Cerebellar cortex (tissue), 1 donor: Measurements from ENCODE around the gene ACAT1.
"Not testable (repeated sequence)": the region's sequence is repeated elsewhere in the genome, so short reads cannot be mapped to it uniquely, and the experiment has no call there.

ENCODE experiments used
- DNase-seq: peaks from one replicate; pipeline ENCODE4 v3.0.0-alpha.2; 2015; ENCODE audit warnings: low spot score

The ACAT1 gene

DNA sequence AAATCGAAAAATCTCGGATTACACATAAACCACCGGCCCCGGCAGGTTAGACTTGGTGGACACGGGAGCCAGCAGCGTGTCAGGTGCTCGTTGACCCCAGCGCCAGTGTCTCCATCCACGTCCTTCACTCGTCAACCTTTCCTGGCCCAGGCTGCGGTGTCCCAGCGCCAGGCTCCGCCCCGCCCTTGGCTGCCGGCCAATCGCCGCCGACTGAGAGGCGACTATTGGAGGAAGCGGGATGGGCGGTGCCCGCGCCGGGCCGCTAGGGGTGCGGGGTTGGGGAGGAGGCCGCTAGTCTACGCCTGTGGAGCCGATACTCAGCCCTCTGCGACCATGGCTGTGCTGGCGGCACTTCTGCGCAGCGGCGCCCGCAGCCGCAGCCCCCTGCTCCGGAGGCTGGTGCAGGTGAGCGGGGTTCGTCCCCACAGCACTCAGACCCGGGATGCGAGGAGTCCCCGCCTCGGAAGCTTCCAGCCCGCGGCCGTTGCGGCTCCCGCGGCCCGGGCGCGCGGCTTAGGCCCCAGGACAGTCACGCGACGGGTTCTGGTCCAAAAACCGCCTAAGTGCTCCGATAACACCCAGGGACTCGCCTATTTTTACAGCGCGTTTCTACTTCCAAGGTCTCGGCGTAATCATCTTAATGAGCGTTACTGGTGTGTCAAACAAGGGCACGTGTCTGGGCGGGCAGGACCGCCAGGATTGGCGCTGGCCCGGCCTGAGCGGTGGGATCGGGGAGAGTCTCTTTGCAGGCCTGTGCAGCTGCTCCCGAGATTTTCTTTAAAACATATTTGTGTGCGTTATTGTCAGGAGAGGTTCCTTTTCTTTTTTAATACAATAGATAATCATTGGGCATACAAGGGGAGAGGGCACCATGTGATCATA lies at the start of gene ACAT1:
TSS of gene ACAT1 (plus strand) at position 294 of the 882 bp plus-strand sequence. CDS start at position 334, 40 bp downstream.
- DNase-seq = peak; percentile 92

DNA sequence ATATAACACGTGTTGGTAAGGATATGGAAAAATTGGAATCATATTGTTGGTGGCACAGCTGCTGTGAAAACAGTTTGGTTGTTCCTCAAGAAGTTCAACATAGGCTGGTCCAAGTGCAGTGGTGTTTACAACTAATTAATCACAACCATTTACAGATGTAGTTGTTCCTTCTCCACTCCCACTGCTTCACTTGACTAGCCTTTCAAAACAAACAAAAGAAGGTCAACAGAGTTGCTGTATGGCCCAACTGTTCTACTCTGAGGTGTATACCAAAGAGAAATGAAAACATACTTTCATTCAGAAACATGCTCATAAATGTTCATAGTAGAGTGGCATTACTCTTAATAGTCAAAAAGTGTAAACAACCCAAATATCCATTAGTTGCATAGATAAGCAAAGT lies 36.6 kb upstream of the ACAT1 start:
- no peak for DNase-seq

DNA sequence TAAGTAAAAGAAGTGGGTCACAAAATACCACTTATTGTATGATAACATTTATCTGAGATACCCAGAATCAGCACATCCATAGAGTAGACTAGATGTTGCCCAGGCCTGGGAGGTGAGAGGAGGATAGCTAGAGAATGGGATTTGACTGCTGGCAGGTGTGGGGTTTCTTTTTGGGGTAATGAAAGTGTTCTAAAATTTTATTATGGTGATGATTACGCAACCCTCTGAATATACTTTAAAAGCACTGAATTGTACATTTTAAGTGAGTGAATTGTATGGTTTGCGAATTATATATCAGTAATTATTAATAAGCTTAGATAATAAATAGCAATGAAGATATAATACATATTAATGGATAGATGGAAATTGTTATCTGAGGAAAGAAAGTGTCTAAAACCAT lies 35.7 kb upstream of the ACAT1 start:
- DNase-seq = no peak

DNA sequence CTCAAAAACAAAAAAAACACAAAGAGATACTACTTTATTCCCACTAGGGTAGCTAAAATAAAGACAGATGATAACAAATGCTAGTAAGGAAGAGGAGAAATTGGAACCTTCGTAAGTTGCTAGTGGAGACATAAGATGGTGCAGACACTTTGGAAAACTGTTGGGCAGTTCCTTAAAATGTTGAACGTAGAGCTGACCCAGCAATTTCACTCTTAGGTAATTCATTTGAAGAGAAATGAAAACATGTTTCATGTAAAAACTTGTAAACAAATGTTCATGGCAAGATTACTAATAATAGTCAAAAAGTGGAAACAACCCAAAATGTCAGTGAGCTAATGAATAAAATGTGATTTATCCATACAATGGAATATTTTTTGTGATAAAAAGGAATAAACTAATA lies 29.2 kb upstream of the ACAT1 start:
- DNase-seq = no peak

DNA sequence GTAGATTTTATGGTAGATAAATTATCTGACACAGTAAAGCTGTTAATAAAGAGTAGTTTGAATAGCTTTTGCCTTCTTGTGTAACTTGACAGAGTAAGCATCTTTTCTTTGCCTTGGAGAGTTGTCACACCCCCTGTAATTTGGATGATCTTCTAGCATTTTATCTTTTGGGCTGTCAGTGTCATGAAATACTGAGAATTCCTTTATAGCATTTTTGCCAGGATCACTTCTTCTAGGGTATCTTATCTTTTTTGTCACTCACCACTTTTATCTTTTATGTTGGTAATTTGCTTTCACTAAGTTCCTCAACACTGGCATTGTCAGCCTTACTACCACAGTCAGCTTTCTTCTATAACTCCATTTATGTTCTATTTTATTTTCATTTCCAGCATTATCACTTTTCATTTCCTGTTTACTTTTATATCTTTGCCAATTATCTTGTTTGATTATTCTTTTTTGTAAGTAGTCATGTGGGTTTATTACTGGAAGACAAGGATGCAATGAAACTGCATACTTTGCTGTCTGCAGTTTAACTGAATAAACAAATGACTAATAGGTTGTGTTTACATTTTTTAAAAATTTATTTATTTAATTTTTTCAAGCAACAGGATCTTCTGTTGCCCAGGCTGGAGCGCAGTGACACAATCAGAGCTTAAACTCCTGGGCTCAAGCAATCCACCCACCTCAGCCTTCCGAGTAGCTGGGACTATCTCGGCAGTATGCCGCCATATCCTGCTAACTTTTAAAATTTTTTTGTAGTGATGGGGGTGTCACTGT lies 28.1 kb upstream of the ACAT1 start:
- DNase-seq = no peak

DNA sequence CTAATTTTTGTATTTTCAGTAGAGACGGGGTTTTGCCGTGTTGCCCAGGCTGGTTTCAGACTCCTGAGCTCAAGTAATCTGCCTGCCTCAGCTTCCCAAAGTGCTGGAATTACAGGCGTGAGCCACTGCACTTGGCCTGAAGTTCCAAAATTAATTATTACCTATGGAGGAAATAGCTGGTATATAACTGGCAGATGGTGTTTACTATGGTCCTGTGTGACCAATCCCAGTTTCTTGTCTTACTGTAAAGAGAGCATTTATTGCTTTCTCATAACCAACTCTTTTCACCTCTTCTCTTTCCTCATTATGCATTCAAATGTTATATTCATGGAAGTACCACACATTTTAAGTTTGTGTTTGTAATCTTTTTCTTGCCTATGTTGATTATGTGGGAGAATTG lies 24.2 kb upstream of the ACAT1 start:
- no peak for DNase-seq

DNA sequence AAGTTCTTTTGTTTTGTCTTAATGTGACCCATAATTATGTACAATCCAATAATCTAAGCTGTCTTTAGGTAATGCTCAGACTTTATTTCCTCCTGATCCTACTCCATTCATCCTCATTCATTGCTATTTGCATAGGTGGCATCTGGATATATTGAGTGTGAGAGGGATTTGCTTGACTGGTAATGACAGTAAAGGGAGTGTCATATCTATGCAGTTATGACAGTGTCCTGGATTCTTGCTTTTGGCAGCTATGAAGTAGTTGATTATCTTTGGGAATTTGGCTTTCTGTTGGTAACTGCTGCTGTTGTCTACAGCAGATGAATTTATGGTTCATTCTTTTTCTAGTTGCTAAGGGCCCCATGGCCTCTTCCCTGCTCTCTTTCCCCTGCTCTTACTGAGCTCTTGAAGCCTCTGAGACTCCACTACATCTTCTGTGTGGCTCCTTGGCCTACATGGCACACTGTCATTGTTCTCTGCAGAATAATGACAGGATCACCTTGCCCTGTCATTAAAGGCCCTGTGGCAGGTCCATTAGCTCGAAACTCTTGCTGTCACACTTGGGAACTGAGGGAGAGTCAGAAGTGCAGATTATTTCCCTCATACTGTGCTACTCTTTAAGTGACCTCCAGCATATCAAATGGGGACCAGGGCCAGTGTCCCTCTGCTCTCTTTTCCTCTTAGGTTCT lies 20.1 kb upstream of the ACAT1 start:
- DNase-seq = no peak

DNA sequence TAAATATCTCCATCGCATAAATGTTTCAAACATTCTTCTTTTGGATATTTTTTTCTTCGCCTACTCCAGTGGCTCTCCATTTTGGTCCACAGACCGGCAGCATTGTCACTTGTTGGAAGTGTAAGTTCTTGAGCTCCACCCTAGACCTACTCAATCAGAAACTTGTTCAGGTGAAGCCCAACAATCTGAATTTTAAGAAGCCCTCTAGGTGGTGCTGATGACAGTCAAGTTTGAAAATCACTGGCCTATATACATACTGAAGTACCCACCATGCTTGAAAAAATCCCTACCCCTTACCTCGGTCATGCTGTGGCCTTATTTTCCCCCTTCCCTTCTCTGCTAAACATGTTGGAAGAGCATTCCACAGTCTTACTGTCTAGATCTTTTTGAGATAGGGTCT lies 10.2 kb upstream of the ACAT1 start:
- no peak for DNase-seq

DNA sequence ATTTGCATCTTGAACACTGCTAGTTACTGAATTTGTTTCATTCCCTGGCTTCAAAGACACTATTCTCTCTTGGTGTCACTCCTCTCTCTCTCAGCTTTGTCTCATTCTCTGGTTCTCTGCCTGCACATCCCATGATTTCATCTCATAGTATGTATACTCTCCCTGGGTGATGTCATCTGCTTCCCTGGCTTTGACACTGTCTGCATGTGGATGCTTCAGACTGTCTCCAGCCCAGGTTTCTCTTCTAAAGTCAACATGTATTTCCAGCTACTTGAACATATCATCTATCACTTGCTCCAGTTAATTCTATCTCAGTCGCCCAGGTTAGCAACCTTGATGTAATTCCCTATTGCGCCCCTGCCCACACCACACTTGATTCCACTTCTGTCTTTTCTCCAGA lies 9.3 kb upstream of the ACAT1 start:
- DNase-seq = no peak

DNA sequence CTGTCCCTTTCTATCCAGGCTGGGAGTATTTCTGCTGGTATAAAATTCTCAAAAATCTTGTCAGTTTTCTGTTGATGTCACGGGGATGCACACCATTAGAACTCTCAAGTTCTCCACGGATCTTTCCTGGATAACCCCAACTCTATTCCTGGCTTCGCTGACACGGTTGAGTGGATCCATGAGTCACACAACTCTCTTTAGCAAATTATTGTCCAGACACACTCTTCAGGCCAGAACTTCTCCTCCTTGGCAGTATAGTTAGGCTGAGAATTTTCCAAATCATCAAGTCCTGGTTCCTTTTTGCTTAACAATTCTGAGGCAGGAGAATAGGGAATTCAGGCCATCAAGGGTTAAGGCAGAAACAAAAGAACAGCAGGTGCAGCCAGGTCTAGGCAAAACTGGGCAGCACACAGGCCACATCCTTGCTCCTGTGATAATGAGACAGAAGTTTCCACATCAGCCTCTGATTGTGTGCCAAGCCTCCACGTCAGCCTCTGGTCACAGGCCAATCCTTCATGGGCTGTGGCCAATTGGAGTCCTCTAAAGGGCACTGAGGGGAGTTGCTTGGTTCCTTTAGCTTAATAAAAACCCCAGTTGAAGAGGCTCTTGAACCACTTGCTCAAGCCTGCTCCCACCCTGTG lies 5.7 kb upstream of the ACAT1 start:
- DNase-seq = peak; percentile 50

DNA sequence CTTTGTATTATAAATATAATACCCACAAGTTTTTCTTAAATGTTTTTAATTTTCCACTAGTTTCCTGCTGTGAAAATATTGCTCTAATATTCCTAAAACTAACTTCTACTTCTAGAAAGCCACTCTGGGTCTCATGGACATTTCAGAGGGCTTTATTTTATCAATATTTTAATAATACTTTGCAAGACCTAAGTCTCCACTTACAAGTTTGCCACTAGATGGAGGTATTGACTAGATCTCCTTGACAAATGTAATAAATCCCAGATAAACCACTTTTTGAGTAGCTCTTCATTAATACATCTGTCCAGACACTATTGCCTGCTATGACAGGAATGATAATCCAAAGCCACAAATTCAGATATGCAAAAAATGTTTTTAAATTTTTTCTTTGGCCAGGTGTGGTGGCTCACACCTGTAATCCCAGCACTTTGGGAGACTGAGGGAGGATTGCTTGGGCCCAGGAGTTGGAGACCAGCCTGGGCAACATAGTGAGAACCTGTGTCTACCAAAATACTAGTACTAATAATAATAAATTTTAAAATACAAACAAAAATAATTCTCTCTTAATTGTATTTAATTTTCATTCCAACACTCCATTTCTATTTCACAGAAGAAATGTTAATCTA lies 3.5 kb upstream of the ACAT1 start:
- DNase-seq = peak; percentile 47

DNA sequence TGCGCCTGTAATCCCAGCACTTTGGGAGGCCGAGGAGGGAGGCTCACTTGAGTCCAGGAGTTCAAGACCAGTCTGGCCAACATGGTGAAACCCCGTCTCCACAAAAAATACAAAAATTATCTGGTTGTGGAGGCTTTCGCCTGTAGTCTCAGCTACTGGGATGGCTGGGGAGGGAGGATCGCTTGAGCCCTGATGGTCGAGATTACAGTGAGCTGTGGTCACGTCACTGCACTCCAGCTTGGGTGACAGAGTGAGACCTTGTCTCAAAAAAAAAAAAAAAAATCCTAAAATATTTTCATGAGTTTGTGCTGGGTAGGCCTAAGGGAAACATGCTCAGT lies 462 bp upstream of the ACAT1 start:
- DNase-seq = not testable (repeated sequence)

DNA sequence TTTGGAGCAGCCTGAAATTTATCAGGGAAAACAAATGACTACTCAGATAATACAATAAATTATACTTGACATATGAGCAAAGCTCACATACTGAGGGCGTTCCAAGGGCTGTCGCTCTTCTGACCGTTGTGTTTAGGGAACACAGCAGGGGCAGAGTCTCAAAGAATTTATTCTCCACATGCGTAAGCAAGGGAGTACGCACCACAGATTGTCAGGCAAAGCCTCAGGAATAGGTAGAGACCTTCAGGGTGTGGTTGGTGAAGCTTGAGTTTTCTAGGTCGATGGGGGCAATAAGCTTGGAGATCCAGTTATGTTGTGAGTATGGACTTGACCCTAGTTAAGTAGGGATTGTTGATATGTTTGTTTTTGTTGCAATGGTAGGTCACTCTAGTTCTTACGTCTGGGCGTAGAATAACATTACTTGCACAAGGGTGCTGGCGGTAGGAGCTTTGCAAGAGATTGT lies 830 bp downstream of the ACAT1 start:
- DNase-seq = peak; percentile 53

DNA sequence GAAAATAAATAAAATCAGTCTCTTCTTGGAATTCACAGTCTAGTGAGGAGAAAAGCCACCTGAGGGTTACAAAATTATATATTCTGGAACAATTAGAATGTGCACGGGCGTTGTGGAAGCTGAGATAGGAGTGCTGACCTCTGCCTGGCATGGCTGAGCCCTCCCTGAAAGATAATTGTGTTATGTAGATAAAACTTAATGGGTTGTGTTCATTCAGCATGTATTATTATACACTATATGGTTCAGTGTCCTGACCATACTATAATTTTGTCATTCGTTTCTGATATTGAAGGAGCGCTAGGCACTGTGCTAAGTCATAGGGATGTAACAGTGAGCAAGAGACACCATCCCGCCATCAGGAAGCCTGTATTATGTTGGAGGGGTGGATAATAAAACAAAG lies 3.7 kb downstream of the ACAT1 start:
- DNase-seq = no peak

DNA sequence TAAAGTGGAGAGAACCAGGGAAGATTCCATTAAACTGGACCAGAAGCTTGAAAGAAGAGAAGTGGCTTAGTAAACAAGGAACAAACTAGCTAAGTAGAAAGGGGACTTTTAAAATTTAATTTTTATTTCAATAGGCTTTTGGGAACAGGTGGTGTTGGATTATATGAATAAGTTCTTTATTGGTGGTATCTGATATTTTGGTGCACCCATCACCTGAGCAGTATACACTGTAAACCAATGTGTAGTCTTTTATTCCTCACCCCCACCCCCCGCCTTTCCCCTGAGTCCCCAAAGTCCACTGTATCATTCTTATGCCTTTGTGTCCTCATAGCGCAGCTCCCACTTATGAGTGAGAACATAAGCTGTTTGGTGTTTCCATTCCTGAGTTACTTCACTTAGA lies 7.4 kb downstream of the ACAT1 start:
- no peak for DNase-seq

DNA sequence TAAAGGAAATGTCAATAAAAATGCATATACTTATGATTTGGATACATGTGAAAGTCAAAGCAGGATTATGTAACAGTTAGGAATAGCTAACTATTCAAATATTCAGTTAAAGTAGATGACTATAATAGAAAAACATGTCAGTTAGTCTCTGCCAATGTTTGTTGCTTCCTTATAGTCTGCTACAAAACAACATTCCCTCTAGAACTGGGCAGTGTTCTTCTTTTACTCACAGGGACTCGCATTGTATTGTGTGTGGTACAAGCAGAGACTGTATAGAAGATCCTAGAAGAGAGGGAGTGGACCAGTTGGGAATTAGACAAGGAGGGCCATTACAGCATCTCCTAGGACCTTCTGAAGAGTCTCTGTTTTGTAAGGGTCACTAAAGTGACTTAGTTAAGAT lies 10.6 kb downstream of the ACAT1 start:
- no peak for DNase-seq

DNA sequence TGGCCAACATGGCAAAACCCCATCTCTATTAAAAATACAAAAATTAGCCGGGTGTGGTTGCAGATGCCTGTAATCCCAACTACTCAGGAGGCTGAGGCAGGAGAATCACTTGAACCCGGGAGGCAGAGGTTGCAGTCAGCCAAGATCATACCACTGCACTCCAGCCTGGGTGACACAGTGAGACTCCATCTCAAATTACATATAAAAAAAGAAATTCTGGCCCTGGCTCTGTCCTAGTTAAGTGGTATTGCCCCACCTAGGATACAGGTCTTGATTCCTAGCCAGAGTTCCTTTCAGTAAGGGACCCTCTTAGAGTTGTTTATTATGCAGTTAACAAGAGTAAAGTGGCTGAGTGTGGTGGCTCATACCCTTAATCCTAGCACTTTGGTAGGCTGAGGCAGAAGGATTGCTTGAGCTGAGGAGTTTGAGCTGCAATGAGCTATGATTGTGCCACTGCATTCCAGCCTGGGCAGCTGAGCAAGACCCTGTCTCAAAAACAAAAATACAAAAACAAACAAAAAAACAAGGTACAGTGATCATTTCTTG lies 11.7 kb downstream of the ACAT1 start:
- not testable (repeated sequence) for DNase-seq

DNA sequence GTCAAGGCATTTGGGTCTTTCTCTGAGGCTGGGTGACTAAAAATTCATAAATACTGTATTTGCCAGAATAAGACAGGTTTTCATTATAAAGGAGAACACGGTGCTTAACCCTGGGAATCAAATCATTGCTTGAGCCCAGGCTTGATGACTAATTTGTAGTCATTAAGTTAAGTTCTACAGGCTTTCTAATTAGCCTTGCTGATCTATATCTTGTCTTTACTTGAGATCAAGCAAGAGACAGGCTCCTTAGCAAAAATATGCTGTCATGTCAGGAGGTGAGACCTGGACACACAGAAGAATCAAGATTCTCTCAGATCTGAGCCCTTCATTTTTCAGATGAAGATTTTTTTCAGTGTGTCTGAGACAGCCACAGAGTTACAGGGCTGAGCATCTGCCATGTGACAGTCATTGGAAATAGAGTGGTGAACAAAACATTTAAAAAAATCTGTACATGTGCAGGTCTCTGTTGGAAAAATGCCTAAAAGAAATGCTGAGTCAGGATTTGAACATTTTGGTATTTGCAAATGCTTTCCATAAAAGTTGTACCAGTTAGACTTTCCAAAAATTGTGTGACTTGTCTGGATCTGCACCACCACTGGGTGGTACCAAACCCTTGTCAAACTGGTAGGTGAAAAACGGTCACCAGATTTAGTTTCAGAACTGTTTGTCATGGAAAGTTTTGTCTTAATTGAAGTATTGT lies 14.6 kb downstream of the ACAT1 start:
- no peak for DNase-seq

DNA sequence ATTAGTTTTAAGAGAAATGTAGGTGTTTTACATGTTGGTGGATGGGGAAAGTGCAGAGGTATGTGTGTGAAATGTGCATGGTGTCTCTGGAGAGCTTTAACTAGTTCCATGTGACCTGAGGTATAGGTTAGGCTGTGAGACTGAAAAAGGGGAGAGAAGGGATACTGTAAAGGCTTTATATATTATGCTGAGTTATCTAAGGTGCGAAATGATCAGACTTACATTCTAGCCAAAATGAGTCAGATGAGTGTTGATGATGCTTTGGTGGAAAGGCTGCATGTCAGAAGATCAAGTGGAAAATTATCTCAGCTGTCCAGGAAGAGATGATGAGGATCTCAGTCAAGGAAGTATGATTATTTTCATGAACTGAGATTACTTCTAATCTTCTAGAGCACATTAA lies 15.8 kb downstream of the ACAT1 start:
- no peak for DNase-seq

DNA sequence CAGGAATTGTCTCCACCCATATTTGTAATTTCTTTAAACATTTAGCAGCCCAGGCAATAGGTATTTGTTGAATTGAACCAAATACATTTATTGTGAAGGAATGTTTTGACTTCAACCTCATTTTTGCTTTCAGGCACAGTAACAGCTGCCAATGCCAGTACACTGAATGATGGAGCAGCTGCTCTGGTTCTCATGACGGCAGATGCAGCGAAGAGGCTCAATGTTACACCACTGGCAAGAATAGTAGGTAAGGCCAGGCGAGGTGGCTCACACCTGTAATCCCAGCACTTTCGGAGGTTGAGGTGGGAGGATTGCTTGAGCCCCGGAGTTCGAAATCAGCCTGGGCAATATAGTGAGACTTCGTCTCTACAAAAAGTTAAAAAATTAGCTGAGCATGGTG lies 20.9 kb downstream of the ACAT1 start:
- DNase-seq = no peak

DNA sequence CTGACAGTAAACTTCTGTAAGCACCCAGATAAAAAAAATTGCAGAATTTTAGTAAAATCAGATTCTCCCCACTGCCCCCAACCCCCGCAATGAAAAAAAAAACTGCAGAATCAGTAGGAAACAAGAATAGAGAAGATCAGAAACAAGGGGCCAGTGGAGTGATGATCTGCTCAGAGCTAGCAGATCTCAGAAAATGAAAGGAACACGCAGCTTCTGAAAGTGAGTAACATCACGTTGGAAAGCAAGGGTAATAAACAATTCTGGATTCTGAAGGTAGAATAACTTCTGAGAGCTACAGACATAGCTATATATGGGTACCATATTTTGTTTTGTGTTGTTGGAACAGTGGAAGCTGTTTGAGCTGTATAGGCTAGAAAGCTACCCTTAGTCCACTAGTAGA lies 23.2 kb downstream of the ACAT1 start:
- no peak for DNase-seq
